Stimulated activated naive CD8-positive, alpha-beta T cell treated with anti-CD3 and anti-CD28 coated beads, Interleukin-15, amount 100 ng/mL, for 72 hours (primary cell): Measurements from ENCODE around the gene BCAP29.

Experiments used
- ATAC-seq: fragments of 150-1000 bp; cut with Tn5 transposase; 2 replicates; pipeline ENCODE4 v1.10.0; 2021; ENCODE audit warnings: mild to moderate bottlenecking, moderate library complexity
- DNase-seq, 2 donors: peaks; one replicate each; pipeline ENCODE4 v3.0.0; 2021 to 2022
- H3K27ac Mint-ChIP-seq, 2 donors: one replicate each; pipeline ENCODE4 v1.8.0; 2022; ENCODE audit warnings: mild to moderate bottlenecking in 2 of 2, mixed read lengths in 2 of 2, moderate library complexity in 2 of 2
- H3K27me3 Mint-ChIP-seq: one replicate; pipeline ENCODE4 v1.8.0; 2022; ENCODE audit warnings: mixed read lengths
- H3K4me1 Mint-ChIP-seq: one replicate; pipeline ENCODE4 v1.8.0; 2022; ENCODE audit warnings: mild to moderate bottlenecking, mixed read lengths
- H3K4me3 Mint-ChIP-seq, 2 donors: one replicate each; pipeline ENCODE4 v1.8.0; 2022; ENCODE audit warnings: mild to moderate bottlenecking in 2 of 2, mixed read lengths in 2 of 2, moderate library complexity in 1 of 2
- H3K9me3 Mint-ChIP-seq, 2 donors: one replicate each; pipeline ENCODE4 v1.8.0; 2022; ENCODE audit warnings: mixed read lengths in 2 of 2

The BCAP29 gene

GRCh38 chr7:107663196-107663595 is 83.2 kb downstream of the BCAP29 start:
- DNase-seq (no peak), ATAC-seq (no peak)
- Mint-ChIP-seq H3K4me1 (peaks cover 40% of the 10 kb centered on the region), H3K27ac (no peak overlapping the region), H3K9me3 (no peaks in the 10 kb centered on the region), H3K27me3 (peaks cover 35% of the 10 kb centered on the region), H3K4me3 (no peak overlapping the region)

DNA sequence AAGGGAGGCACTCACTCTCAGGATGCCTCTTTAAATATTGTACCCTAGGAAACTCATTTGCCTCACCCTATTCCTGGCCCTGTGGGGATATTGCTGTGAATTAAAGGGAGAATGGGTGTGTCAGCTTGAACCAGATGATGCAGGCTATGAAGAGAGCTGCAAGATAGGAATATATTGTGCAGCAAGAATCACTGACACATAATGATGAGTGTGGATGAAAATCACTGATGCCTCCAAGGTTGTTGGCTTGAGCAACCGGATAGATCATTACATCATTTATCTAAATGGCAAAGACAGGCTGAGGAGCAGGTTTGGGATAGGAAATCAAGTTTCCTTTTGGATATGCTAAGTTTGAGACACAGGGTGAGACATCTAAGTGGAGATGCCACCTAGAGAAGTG is 86.7 kb downstream of the BCAP29 start:
- ATAC-seq: no peak

GRCh38 chr7:107667341-107667740 is 87.3 kb downstream of the BCAP29 start:
- H3K9me3 Mint-ChIP-seq: no peaks in the 10 kb centered on the region
- no peak overlapping the region for H3K4me3 Mint-ChIP-seq
- H3K27ac Mint-ChIP-seq: no peak overlapping the region
- ATAC-seq (no peak), DNase-seq (no peak)
- H3K27me3 Mint-ChIP-seq: peaks cover 9% of the 10 kb centered on the region
- H3K4me1 Mint-ChIP-seq: peaks cover under 1% of the 10 kb centered on the region

More for the DNA sequence above, 86.7 kb downstream of the BCAP29 start:
- Mint-ChIP-seq H3K27me3 (peaks cover 15% of the 10 kb centered on the region), H3K27ac (no peak overlapping the region), H3K4me1 (peaks cover 6% of the 10 kb centered on the region), H3K9me3 (no peaks in the 10 kb centered on the region), H3K4me3 (no peak overlapping the region)
- DNase-seq: no peak

DNA sequence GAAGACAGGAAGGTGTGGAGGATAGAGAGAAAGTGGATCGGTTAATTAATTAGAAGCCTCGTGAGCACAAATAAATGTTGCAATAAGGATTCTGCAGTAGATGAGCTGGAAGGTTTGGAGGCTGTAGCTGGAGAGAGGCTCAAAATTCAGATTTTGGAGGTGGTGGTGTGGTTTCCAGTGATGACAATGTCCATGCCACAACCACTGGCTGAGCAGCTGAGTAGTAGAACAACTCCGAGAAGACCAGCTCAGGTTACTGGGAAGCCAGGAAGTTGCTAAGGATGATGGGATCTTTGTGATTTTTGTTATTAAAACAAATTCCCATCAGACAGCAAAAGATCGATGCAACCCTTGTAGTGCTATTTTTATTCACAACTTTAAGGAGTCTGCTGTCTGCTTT is 88.2 kb downstream of the BCAP29 start:
- peaks cover 8% of the 10 kb centered on the region for H3K27me3 Mint-ChIP-seq
- H3K4me3 Mint-ChIP-seq: no peak overlapping the region
- no peak overlapping the region for H3K27ac Mint-ChIP-seq
- DNase-seq (no peak), ATAC-seq (no peak)
- no peaks in the 10 kb centered on the region for H3K9me3 Mint-ChIP-seq
- no peaks in the 10 kb centered on the region for H3K4me1 Mint-ChIP-seq
